ES-I3 (cell line): ENCODE data around the gene HMGB1.
A peak's percentile ranks its signal among the peaks of the same experiment; 100 is the strongest.

ENCODE experiments used
- H3K36me3 ChIP-seq: 2 replicates; pipeline ENCODE4 v1.6.1; 2013; ENCODE audit warnings: mild to moderate bottlenecking, low read length, control low read depth, moderate library complexity; ENCODE audit not compliant: insufficient read depth
- H3K4me1 ChIP-seq: 2 replicates; pipeline ENCODE4 v1.6.1; 2013; ENCODE audit warnings: mild to moderate bottlenecking, control low read depth, low read length; ENCODE audit not compliant: insufficient read depth
- H3K9ac ChIP-seq: 2 replicates; pipeline ENCODE4 v1.6.1; 2013; ENCODE audit warnings: low read depth, mild to moderate bottlenecking, low read length, moderate library complexity
- H3K9me3 ChIP-seq: 2 replicates; pipeline ENCODE4 v1.6.1; 2013; ENCODE audit warnings: mild to moderate bottlenecking, low read length, moderate library complexity; ENCODE audit not compliant: control insufficient read depth, insufficient read depth

Gene HMGB1

GRCh38 chr13:30465593-30466357 lies at the start of gene HMGB1:
HMGB1 (minus strand) TSS chr13:30465936; CDS start chr13:30463680, 2,256 bp downstream.
- peak within 1 kb of the TSS; percentile 95 for H3K9ac ChIP-seq
- peaks cover 12% of the 10 kb centered on the region; the same call in 1 of the 2 replicates for H3K4me1 ChIP-seq
- H3K36me3 ChIP-seq, result peaks cover 18% of the 10 kb centered on the region
- no peaks in the 10 kb centered on the region for H3K9me3 ChIP-seq

- Histone ChIP-seq H3K9ac (no peak overlapping the region), H3K36me3 (no peaks in the 10 kb centered on the region), H3K9me3 (no peaks in the 10 kb centered on the region), H3K4me1 (no peaks in the 10 kb centered on the region)
Observed at GRCh38 chr13:30510811-30511371, 45.2 kb upstream of the HMGB1 start.

DNA sequence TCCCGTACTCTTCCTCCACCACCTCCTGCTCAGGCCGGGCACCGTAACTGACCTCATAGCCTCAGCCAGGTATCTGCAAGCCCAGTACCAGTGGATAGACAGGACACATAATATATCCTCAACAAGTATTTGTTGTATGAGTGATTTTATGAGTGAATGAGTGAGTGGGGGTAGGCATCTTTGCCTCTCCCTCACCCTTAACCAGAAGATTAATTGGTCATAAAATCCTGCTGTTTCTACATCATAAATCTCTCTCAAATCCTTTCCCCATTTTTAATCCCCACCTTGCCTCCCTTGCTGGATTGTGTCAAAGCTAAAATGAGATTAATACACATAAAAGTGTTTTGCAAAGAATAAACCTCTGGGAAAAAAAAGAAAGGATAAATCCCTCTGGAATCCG lies 44.4 kb upstream of the HMGB1 start:
- H3K9ac ChIP-seq, result no peak overlapping the region
- no peaks in the 10 kb centered on the region for H3K36me3 ChIP-seq

DNA sequence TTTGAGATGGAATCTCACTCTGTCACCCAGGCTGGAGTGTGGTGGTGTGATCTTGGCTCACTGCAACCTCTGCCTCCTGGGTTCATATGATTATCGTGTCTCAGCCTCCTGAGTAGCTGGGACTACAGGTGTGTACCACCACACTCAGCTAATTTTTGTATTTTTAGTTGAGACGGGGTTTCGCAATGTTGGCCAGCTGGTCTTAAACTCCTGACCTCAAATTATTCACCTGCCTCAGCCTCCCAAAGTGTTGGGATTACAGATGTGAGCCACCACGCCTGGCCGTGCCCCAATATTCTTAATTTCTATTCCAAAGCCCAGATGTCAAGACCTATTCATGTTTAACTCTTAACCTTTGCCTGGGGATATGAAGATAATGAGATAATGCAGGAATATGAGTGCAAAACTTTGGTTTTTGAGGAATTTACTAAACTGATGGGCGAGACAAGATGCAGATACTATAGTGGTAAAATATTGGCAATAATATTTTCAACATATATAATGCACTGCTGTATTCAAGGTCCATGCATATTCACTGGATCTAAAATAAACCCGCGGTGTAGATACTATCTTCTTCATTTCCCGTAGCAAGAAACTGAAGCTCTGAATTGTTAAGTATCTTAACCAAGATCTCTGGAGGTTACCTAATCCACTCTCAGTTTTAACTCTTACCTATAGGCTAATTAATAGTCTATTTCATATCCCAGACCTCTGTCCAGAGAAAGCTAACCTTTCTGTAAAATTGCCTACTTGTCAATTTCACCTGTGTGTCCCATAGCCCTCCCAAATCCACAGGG lies 43.7 kb upstream of the HMGB1 start:
- Histone ChIP-seq H3K9me3 (no peaks in the 10 kb centered on the region), H3K36me3 (no peaks in the 10 kb centered on the region), H3K9ac (no peak overlapping the region), H3K4me1 (no peaks in the 10 kb centered on the region)

More for the DNA sequence above, 44.4 kb upstream of the HMGB1 start:
- Histone ChIP-seq H3K4me1 (no peaks in the 10 kb centered on the region), H3K9me3 (no peaks in the 10 kb centered on the region)

GRCh38 chr13:30504081-30504480 lies 38.3 kb upstream of the HMGB1 start:
- no peaks in the 10 kb centered on the region for H3K36me3 ChIP-seq
- H3K9ac ChIP-seq, result no peak overlapping the region
- H3K9me3 ChIP-seq, result no peaks in the 10 kb centered on the region
- no peaks in the 10 kb centered on the region for H3K4me1 ChIP-seq

DNA sequence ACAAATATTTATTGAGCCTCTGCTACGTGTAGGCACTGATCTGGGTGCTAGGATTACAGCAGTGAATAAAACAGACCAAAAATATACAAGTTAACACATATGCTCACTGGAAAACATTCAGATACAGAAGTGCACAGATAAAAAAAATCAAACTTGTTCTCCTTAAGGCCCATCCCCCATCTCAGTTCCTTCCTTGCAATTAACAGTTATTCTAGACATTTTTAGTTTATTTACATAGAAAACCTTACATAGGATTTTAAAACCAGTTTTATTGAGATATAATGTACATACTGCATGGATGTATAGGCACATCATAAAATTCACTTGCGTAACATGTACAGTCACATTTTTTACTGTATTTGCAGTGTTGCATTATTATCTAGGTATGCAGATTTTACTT lies 36.5 kb upstream of the HMGB1 start:
- H3K4me1 ChIP-seq, result no peaks in the 10 kb centered on the region
- H3K36me3 ChIP-seq, result no peaks in the 10 kb centered on the region
- no peaks in the 10 kb centered on the region for H3K9me3 ChIP-seq
- H3K9ac ChIP-seq, result no peak overlapping the region

- H3K9me3 ChIP-seq, result no peaks in the 10 kb centered on the region
- no peaks in the 10 kb centered on the region for H3K4me1 ChIP-seq
- no peak overlapping the region for H3K9ac ChIP-seq
- no peaks in the 10 kb centered on the region for H3K36me3 ChIP-seq
Observed at GRCh38 chr13:30499338-30499737, 33.6 kb upstream of the HMGB1 start.

DNA sequence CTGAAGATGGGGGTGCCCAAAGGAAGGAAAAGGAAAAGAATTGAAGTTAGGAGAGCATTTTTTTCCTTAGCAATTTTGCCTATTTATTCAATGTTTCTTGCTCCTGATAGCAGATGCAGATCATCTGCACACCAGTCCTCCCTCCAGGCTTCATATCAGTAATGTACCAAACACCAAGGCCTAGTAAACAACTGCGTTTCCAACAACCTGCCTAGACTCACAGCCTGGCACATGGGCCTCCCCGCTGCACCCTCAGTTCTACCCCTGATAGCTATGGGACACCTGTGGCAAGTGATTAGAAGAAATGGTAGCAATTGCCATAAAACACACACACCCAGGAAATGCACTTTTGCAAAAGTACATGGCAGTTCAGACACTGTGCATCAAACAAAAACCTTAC lies 30.4 kb upstream of the HMGB1 start:
- H3K4me1 ChIP-seq, result no peaks in the 10 kb centered on the region
- no peaks in the 10 kb centered on the region for H3K36me3 ChIP-seq
- no peaks in the 10 kb centered on the region for H3K9me3 ChIP-seq
- H3K9ac ChIP-seq, result no peak overlapping the region

DNA sequence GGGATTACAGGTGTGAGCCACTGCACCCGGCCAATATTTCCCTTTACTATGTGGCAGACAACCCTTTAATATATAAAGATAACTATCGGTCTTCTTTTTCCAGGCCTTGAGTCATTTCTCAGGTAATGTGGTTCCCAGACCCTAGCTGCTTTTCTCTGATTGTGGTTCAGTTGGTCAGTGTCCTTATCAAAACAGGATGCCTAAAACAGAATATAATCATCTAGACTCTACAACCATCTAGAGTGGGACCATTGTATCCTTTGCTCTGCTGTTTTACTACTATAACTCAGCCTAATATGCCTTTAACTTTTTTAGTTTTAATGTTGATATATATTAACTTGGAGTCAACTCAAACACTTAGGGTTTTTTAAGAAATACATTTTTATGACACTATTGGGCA lies 30.0 kb upstream of the HMGB1 start:
- no peak overlapping the region for H3K9ac ChIP-seq
- no peaks in the 10 kb centered on the region for H3K36me3 ChIP-seq
- no peaks in the 10 kb centered on the region for H3K4me1 ChIP-seq
- H3K9me3 ChIP-seq, result no peaks in the 10 kb centered on the region

- Histone ChIP-seq H3K36me3 (no peaks in the 10 kb centered on the region), H3K9ac (no peak overlapping the region), H3K4me1 (no peaks in the 10 kb centered on the region; the same call in 1 of the 2 replicates), H3K9me3 (no peaks in the 10 kb centered on the region)
Observed at GRCh38 chr13:30493658-30494381, 28.1 kb upstream of the HMGB1 start.

- H3K4me1 ChIP-seq, result peaks cover 11% of the 10 kb centered on the region
Observed at GRCh38 chr13:30487075-30487470, 21.3 kb upstream of the HMGB1 start.

DNA sequence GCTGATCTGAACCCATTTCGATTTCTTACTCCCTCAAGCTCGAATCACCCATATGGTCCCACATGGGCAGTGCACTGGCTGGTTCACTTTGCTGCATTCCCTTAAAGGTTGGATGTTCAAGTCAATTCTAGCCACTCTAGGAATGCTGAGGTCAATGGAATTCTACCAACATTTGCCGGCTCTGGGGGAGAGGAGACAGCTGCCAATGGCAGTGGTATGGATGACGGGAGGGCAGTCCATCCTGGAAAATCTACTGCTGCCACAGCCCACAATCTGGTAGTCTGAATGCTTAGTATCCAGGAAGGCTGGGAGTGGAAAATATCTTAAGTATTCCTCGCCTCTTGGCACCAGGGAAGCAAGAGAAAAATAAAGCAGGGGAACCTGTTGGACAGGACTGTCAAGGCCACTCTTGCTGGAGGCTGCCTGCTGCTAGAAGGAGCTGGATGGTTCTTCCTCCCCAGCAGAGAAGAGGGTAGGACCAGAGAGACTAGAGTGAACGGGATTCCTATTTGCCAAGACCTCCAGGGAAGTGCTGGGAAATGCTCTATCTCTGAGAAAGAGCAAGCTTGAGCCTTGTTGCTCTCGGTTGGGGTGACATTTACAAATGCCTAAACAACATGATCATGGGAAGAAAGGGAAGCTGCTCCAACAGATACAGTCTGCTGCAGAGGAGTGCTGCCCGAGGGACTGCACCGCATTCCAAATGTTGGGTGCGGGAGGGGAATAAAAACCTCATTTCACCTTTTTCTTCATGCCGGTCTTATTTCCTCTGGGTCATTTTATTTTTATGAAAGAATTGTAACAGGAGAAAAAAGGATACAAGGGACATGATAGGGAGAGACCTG lies 20.7 kb upstream of the HMGB1 start:
- peaks cover 11% of the 10 kb centered on the region for H3K4me1 ChIP-seq
- no peaks in the 10 kb centered on the region for H3K9me3 ChIP-seq
- no peaks in the 10 kb centered on the region for H3K36me3 ChIP-seq
- H3K9ac ChIP-seq, result no peak overlapping the region

More at GRCh38 chr13:30487075-30487470, 21.3 kb upstream of the HMGB1 start:
- H3K9ac ChIP-seq, result no peak overlapping the region
- H3K9me3 ChIP-seq, result no peaks in the 10 kb centered on the region
- no peaks in the 10 kb centered on the region for H3K36me3 ChIP-seq

DNA sequence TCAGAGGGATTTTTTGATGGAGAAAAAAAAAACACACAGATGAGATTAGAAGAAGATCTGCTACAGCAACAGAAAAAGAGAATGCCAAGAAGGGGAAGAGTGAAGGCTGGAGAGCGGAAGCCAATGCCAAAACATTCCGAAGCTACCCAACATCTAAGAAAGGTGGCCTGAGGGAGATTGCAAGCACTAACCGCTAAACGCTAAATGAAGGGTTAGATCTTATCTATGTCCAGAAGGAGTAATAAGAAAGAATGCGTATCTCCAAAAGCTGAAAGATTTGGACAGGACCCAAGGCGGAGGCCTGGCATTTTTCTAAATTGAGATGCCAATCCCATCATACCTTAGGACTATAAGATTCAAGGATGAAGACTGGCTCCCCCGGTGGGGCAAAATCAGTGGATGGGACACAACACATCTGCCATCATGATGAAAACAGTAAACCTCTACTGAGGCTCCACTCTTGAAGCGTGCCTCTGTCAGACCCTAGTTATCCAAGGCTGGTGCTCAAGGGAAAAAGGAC lies 15.6 kb upstream of the HMGB1 start:
- H3K9me3 ChIP-seq, result no peaks in the 10 kb centered on the region
- peaks cover 21% of the 10 kb centered on the region for H3K4me1 ChIP-seq
- H3K9ac ChIP-seq, result no peak overlapping the region
- H3K36me3 ChIP-seq, result no peaks in the 10 kb centered on the region
